GM19455 (cell line): ENCODE results near the gene NAP1L4.
"Not testable (repeated sequence)": the region's sequence is repeated elsewhere in the genome, so short reads cannot be mapped to it uniquely, and the experiment has no call there.

Experiments
- ATAC-seq: cut with Tn5 transposase; IDR thresholded peaks from one replicate; pipeline ENCODE4 v1.9.1; 2021; ENCODE audit not compliant: unreplicated experiment

The NAP1L4 gene

GRCh38 chr11:2911785-2912391, 80.2 kb downstream of the NAP1L4 start:
- ATAC-seq: no peak

- ATAC-seq: no peak
These were observed 80.9 kb downstream of the NAP1L4 start for GRCh38 chr11:2911088-2911784.

- ATAC-seq: no peak
These were observed 81.7 kb downstream of the NAP1L4 start for GRCh38 chr11:2910401-2910955.

GRCh38 chr11:2909133-2909902, 82.8 kb downstream of the NAP1L4 start:
- no peak for ATAC-seq

- no peak for ATAC-seq
These were observed 84.0 kb downstream of the NAP1L4 start for GRCh38 chr11:2908130-2908529.

GRCh38 chr11:2905299-2905698, 86.8 kb downstream of the NAP1L4 start:
- not testable (repeated sequence) for ATAC-seq

GRCh38 chr11:2904153-2905052, 87.7 kb downstream of the NAP1L4 start:
- ATAC-seq: no peak

GRCh38 chr11:2903672-2904011, 88.5 kb downstream of the NAP1L4 start:
- ATAC-seq: no peak

- ATAC-seq: peak; percentile 16
These were observed 89.1 kb downstream of the NAP1L4 start for GRCh38 chr11:2902784-2903671.

- peak; percentile 97 for ATAC-seq
These were observed 90.0 kb downstream of the NAP1L4 start for GRCh38 chr11:2901854-2902783.

GRCh38 chr11:2901196-2901796, 90.8 kb downstream of the NAP1L4 start:
- no peak for ATAC-seq

GRCh38 chr11:2899080-2899783, 92.9 kb downstream of the NAP1L4 start:
- ATAC-seq: no peak

GRCh38 chr11:2898366-2899079, 93.6 kb downstream of the NAP1L4 start:
- ATAC-seq: no peak

- ATAC-seq: no peak
These were observed 95.1 kb downstream of the NAP1L4 start for GRCh38 chr11:2897048-2897447.

GRCh38 chr11:2896047-2896446, 96.1 kb downstream of the NAP1L4 start:
- no peak for ATAC-seq
